ENCODE results near the gene TNC.

TNC gene

DNA sequence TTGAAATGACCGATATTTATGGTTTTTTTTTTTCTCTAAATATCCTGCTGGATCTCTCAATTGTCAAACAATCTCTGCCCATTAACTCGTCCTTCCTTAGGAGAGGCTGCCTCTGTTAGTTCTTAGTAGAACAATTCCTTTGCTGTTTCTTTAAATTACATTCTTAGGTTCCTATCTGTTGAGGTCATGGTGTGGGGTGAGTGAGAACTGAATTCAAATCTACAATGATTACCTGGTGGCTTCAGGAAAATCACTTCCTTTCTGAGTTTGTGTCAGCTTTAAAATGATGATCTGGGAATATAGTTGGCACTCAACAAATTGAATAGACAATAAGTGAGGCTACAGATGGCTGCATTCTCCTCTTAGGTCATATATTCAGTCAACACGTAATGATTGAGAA, 105.5 kb downstream of the TNC start:
- DNase-seq (ENCODE audit: insufficient read length, low spot score) (no peak), FAIRE-seq (no peak)
- TF ChIP-seq SPI1 (IDR thresholded peaks at IDR 0.05; ENCODE audit: low read depth, low read length) (no peak), PAX5 (IDR thresholded peaks at IDR 0.05; ENCODE audit: insufficient read depth, low read length, severe bottlenecking) (no peak), POU2F2 (IDR thresholded peaks at IDR 0.05; ENCODE audit: low read depth, low read length) (no peak), POLR2A (IDR thresholded peaks at IDR 0.05; ENCODE audit: low read depth, low read length) (no peak), TAF1 (IDR thresholded peaks at IDR 0.05; ENCODE audit: low read depth, low read length) (no peak), POLR2AphosphoS5 (IDR thresholded peaks at IDR 0.05; ENCODE audit: low read depth, low read length) (no peak)

DNA sequence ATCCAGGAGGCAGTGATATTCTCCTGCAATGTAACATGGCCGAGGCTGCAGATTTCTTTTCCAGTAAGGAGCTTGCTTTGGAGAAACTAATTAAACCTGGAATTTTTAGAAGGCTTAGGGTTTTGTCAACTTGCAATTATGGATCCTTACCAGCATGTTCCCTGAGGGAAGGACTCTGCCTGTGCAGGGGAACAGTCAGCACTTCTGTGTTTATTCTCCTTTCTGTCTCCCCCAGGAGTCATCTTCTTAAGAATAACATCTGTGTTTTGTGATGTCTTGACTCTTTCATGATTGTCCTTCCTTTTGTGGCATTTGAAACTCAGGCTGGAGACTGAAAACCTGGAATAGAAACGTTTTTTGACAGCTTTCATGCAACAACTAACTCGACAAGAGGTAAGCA, 107.1 kb downstream of the TNC start:
- TF ChIP-seq POLR2AphosphoS5 (IDR thresholded peaks at IDR 0.05; ENCODE audit: low read depth, low read length), result no peak
- no peak for TF ChIP-seq TAF1 (IDR thresholded peaks at IDR 0.05; ENCODE audit: low read depth, low read length)
- TF ChIP-seq POU2F2 (IDR thresholded peaks at IDR 0.05; ENCODE audit: low read depth, low read length), result no peak
- TF ChIP-seq POLR2A (IDR thresholded peaks at IDR 0.05; ENCODE audit: low read depth, low read length), result no peak
- TF ChIP-seq PAX5 (IDR thresholded peaks at IDR 0.05; ENCODE audit: insufficient read depth, low read length, severe bottlenecking), result no peak
- DNase-seq (ENCODE audit: insufficient read length, low spot score) (no peak), FAIRE-seq (no peak)

DNA sequence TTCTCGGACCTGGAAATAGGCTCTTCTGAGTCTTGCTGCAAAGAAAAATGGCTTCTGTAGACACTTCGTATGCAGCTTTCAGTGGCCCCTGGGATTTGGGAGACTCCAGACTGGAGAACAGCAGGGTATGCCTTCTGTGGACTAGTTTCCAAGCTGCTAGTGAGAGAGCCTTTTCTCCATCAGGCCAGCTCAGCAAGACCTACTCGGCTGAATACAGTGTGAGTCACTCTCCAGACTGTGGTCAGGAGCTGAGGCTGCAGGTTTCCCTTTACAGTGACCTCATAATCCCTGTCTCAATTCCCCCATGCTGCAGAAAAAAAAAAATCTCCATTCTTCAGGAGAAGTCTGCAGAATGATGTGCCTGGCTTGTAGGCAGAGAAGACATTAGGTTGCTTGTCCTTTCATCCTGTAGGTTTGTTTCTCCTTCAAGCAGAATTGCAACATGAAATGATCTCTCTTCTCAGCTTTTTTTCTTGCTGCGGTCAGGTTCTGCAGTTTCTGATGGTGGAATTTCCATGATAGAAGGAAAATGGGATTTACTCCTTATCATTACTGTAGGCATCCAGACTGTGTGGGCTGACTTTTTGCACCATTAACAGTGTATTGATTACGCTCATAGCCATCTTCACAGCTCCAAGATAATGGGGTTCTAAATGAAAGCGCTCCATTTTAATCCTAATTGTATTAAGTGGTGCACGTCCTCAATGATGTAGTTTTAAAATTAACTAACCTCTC, 109.3 kb downstream of the TNC start:
- DNase-seq (ENCODE audit: insufficient read length, low spot score) (no peak), FAIRE-seq (no peak)
- no peak for TF ChIP-seq SPI1 (IDR thresholded peaks at IDR 0.05; ENCODE audit: low read depth, low read length)
- TF ChIP-seq TAF1 (IDR thresholded peaks at IDR 0.05; ENCODE audit: low read depth, low read length), result no peak
- TF ChIP-seq POU2F2 (IDR thresholded peaks at IDR 0.05; ENCODE audit: low read depth, low read length), result no peak

DNA sequence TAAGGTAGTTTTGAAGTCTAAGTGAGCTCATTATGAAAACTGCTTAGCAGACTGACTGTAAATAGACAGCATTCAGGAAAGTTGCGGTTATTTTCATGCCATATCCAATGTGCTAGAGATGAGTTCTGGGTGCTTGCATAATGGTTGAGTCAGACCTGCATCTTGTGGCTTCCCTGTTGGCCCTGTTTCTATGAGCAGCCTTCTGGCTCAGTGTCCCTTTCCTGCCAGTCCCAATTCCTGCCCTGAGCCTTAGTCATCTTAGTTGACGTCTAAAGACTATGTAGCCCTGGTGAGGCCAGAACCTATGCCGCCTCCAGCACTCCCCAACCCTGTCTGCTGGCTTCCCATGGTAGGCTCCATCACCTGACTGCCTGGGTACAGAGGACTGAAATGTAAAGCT, 111.3 kb downstream of the TNC start:
- DNase-seq (ENCODE audit: insufficient read length, low spot score) (no peak), FAIRE-seq (no peak)
- TF ChIP-seq POLR2A (IDR thresholded peaks at IDR 0.05; ENCODE audit: low read depth, low read length) (no peak), POLR2AphosphoS5 (IDR thresholded peaks at IDR 0.05; ENCODE audit: low read depth, low read length) (no peak), PAX5 (IDR thresholded peaks at IDR 0.05; ENCODE audit: insufficient read depth, low read length, severe bottlenecking) (no peak), TAF1 (IDR thresholded peaks at IDR 0.05; ENCODE audit: low read depth, low read length) (no peak), SPI1 (IDR thresholded peaks at IDR 0.05; ENCODE audit: low read depth, low read length) (no peak), POU2F2 (IDR thresholded peaks at IDR 0.05; ENCODE audit: low read depth, low read length) (no peak)

DNA sequence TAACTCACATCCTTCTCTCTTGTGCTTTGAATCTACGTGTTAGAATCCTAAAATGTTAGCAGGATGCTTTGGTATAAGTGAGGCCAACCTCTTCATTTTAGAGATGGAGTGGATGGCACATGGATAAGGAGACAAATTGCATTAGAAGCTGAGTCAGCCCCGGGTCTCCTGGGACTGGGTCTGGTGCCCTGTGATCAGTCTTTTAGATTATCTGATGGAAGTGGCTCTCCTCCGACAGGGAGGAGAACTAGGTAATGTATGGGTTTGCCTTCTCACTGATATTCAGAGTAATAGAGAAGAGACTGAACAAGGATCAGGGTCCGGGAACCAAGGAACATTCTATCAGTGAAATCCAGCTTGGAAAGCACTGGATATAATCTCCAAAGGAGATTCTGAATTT, 112.6 kb downstream of the TNC start:
- FAIRE-seq (no peak), DNase-seq (ENCODE audit: insufficient read length, low spot score) (no peak)
- TF ChIP-seq POU2F2 (IDR thresholded peaks at IDR 0.05; ENCODE audit: low read depth, low read length) (no peak), TAF1 (IDR thresholded peaks at IDR 0.05; ENCODE audit: low read depth, low read length) (no peak), SPI1 (IDR thresholded peaks at IDR 0.05; ENCODE audit: low read depth, low read length) (no peak), POLR2AphosphoS5 (IDR thresholded peaks at IDR 0.05; ENCODE audit: low read depth, low read length) (no peak), PAX5 (IDR thresholded peaks at IDR 0.05; ENCODE audit: insufficient read depth, low read length, severe bottlenecking) (no peak), POLR2A (IDR thresholded peaks at IDR 0.05; ENCODE audit: low read depth, low read length) (no peak)

DNA sequence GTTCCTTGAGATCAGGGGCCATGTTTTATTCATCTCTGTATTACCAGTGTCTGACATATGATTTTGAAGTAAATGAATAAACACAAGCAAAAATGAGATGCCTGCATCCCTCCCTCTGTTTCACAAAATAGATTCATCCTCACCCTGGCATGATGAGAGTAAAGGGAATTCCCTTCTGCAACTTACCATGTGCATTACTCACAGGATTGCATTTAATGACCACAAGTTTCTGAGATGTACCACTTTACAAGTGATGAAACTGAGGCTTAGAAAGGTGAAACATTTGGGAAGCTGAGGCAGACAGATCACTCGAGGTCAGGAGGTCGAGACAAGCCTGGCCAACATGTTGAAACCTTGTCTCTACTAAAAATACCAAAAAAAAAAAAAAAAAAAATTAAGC, 113.4 kb downstream of the TNC start:
- TF ChIP-seq SPI1 (IDR thresholded peaks at IDR 0.05; ENCODE audit: low read depth, low read length) (no peak), POU2F2 (IDR thresholded peaks at IDR 0.05; ENCODE audit: low read depth, low read length) (no peak), TAF1 (IDR thresholded peaks at IDR 0.05; ENCODE audit: low read depth, low read length) (no peak), POLR2A (IDR thresholded peaks at IDR 0.05; ENCODE audit: low read depth, low read length) (no peak), PAX5 (IDR thresholded peaks at IDR 0.05; ENCODE audit: insufficient read depth, low read length, severe bottlenecking) (no peak), POLR2AphosphoS5 (IDR thresholded peaks at IDR 0.05; ENCODE audit: low read depth, low read length) (no peak)
- no peak for DNase-seq (ENCODE audit: insufficient read length, low spot score)
- no peak for FAIRE-seq

DNA sequence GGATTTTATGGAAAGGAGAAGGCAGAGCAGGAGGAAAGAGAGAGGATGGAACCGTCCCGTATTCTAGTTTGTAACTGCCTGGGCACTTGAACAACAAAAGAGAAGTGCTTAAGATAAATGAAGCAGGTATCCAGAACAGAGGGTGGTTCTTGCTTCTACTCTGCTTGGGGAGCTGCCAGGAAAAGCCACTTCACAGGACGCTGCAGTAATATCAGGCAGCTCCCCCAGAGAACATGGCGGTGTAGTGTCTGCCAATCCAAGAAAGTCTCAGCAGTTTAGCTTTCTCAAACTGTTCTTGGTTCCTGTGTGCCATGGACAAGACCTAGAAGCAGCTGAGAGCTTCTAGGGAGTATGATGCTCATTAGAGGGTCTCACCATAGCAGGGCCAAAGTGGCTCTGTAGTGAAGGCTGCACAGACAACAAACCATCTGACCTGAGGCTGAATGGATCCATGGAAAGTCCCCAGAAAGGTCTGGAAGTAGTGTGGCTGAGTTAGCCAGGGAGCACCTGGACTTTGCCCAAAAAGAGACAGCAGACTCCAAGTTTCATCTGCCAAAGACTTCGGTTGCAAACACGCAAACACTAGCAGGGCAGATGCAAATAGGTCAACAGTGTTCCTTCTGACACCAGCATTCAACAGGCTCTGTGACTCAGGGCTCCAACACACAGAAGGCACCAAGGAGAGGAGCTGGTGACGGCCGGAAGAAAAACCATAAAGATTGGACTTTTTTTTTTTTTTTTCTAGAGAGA, 115.4 kb downstream of the TNC start:
- TF ChIP-seq TAF1 (IDR thresholded peaks at IDR 0.05; ENCODE audit: low read depth, low read length) (no peak), POU2F2 (IDR thresholded peaks at IDR 0.05; ENCODE audit: low read depth, low read length) (no peak), PAX5 (IDR thresholded peaks at IDR 0.05; ENCODE audit: insufficient read depth, low read length, severe bottlenecking) (no peak), POLR2A (IDR thresholded peaks at IDR 0.05; ENCODE audit: low read depth, low read length) (no peak), POLR2AphosphoS5 (IDR thresholded peaks at IDR 0.05; ENCODE audit: low read depth, low read length) (no peak)
- DNase-seq (ENCODE audit: insufficient read length, low spot score) (no peak), FAIRE-seq (no peak)

DNA sequence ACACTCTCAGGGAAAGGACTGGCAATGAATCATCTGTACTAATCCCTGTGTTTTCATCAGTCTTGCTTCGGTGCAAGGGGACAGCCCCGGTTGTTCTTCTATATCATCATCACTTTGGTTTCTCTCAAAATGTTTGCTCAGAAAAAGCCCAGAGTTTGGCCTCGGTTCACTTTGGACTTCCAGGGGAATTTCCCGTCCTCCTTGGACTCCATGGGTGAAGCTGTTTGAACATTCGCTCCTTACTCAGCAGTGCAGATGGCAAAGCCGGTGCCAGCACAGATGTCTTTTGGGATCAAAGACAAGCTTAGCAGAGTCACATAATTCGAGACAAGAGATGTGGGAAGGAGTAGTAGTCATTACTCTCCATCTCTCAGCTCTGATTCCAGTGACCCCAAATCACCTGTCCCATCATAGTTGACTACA, 117.7 kb downstream of the TNC start:
- no peak for TF ChIP-seq POLR2A (IDR thresholded peaks at IDR 0.05; ENCODE audit: low read depth, low read length)
- no peak for TF ChIP-seq POU2F2 (IDR thresholded peaks at IDR 0.05; ENCODE audit: low read depth, low read length)
- no peak for TF ChIP-seq POLR2AphosphoS5 (IDR thresholded peaks at IDR 0.05; ENCODE audit: low read depth, low read length)
- no peak for TF ChIP-seq TAF1 (IDR thresholded peaks at IDR 0.05; ENCODE audit: low read depth, low read length)
- TF ChIP-seq SPI1 (IDR thresholded peaks at IDR 0.05; ENCODE audit: low read depth, low read length), result no peak
- no peak for TF ChIP-seq PAX5 (IDR thresholded peaks at IDR 0.05; ENCODE audit: insufficient read depth, low read length, severe bottlenecking)
- FAIRE-seq, result no peak
- no peak for DNase-seq (ENCODE audit: insufficient read length, low spot score)

DNA sequence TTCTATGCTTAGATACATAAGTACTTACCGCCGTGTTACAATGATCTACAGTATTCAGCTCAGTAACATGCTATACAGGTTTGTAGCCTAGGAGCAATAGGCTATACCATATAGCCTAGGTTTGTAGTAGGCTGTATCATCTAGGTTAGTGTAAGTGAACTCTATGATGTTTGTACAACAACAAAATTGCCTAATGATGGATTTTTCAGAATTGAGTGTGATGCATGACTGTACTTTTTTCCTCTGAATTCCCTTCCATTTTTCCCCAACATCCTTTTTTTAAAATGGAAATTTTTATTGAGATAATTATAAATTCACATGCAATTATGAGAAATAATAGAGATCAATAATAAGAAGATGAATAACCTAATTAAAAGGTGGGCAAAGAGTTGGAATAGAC, 119.6 kb downstream of the TNC start:
- DNase-seq (ENCODE audit: insufficient read length, low spot score) (no peak), FAIRE-seq (no peak)
- TF ChIP-seq POU2F2 (IDR thresholded peaks at IDR 0.05; ENCODE audit: low read depth, low read length) (no peak), PAX5 (IDR thresholded peaks at IDR 0.05; ENCODE audit: insufficient read depth, low read length, severe bottlenecking) (no peak), SPI1 (IDR thresholded peaks at IDR 0.05; ENCODE audit: low read depth, low read length) (no peak), POLR2AphosphoS5 (IDR thresholded peaks at IDR 0.05; ENCODE audit: low read depth, low read length) (no peak), POLR2A (IDR thresholded peaks at IDR 0.05; ENCODE audit: low read depth, low read length) (no peak), TAF1 (IDR thresholded peaks at IDR 0.05; ENCODE audit: low read depth, low read length) (no peak)
